T-helper 17 cell (primary cell): ENCODE measurements around the gene SIRT2. TPM values are rescaled to one million over a fixed set of nuclear protein-coding genes. Genes with fewer than 3 reads are reported as not detected.

ENCODE experiments used
- total RNA-seq, 4 donors: library from RNA in 2 of 4; stranded (reverse) in 2 of 4; gene quantifications; one replicate each; pipeline ENCODE4 v1.2.3 and lab custom pipeline; 2022 to 2026

Gene SIRT2
- total RNA-seq, 2 donors from 2014 or later, result 68.7 to 68.9 TPM

Other genes with a start within 250 kb of the SIRT2 start
- gene CAPN12, start 155.1 kb downstream of the SIRT2 start, total RNA-seq, result 1 to 10 TPM; 6.8 to 9.0 TPM
- not detected for gene LGALS7, start 126.1 kb downstream of the SIRT2 start, total RNA-seq
- not detected for gene LGALS7B, start 110.4 kb downstream of the SIRT2 start, total RNA-seq
- gene LGALS4, start 86.7 kb downstream of the SIRT2 start, total RNA-seq, result 1 to 10 TPM; 1.7 to 2.4 TPM
- 10 to 100 TPM; 75.5 to 95.8 TPM for gene ECH1, start 67.8 kb downstream of the SIRT2 start, total RNA-seq
- gene HNRNPL, start 49.6 kb downstream of the SIRT2 start, total RNA-seq, result 100 to 1,000 TPM; 477 to 480 TPM
- gene RINL, start 21.3 kb downstream of the SIRT2 start, total RNA-seq, result 10 to 100 TPM; 46.0 to 50.6 TPM
- 10 to 100 TPM; 49.3 to 63.8 TPM for gene NFKBIB, start 351 bp upstream of the SIRT2 start, total RNA-seq
- 1 to 10 TPM in 1 of 2 donors, not detected in 1; 1.3 TPM for gene CCER2, start 12.6 kb upstream of the SIRT2 start, total RNA-seq
- 10 to 100 TPM; 18.6 to 19.5 TPM for gene SARS2, start 31.1 kb upstream of the SIRT2 start, total RNA-seq
- gene MRPS12, start 31.3 kb upstream of the SIRT2 start, total RNA-seq, result 10 to 100 TPM; 18.9 to 22.0 TPM
- under 1 TPM in 1 of 2 donors, not detected in 1; 0.16 TPM for gene FBXO17, start 76.1 kb upstream of the SIRT2 start, total RNA-seq
- gene FBXO27, start 132.9 kb upstream of the SIRT2 start, total RNA-seq, result 1 to 10 TPM in 1 of 2 donors, under 1 TPM in 1; 0.40 to 1.6 TPM
- gene ACP7, start 184.8 kb upstream of the SIRT2 start, total RNA-seq, result not detected
- 1 to 10 TPM; 9.6 to 9.7 TPM for gene PAK4, start 226.2 kb upstream of the SIRT2 start, total RNA-seq